Measurements from ENCODE around the gene CTNS. TPM values are rescaled to one million over a fixed set of nuclear protein-coding genes. Genes with fewer than 3 reads are reported as not detected.
"Not testable (repeated sequence)": the region's sequence is repeated elsewhere in the genome, so short reads cannot be mapped to it uniquely, and the experiment has no call there.

Gene CTNS
- total RNA-seq, 1 donor = 25.9 TPM

- no peak for DNase-seq (ENCODE audit: low read depth)
- TF ChIP-seq, protein P1, sequence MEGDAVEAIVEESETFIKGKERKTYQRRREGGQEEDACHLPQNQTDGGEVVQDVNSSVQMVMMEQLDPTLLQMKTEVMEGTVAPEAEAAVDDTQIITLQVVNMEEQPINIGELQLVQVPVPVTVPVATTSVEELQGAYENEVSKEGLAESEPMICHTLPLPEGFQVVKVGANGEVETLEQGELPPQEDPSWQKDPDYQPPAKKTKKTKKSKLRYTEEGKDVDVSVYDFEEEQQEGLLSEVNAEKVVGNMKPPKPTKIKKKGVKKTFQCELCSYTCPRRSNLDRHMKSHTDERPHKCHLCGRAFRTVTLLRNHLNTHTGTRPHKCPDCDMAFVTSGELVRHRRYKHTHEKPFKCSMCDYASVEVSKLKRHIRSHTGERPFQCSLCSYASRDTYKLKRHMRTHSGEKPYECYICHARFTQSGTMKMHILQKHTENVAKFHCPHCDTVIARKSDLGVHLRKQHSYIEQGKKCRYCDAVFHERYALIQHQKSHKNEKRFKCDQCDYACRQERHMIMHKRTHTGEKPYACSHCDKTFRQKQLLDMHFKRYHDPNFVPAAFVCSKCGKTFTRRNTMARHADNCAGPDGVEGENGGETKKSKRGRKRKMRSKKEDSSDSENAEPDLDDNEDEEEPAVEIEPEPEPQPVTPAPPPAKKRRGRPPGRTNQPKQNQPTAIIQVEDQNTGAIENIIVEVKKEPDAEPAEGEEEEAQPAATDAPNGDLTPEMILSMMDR (IDR thresholded peaks at IDR 0.05; ENCODE audit: insufficient read depth, low read depth, low read length) = no peak
Observed at GRCh38 chr17:3695129-3695722, 58.7 kb downstream of the CTNS start.

GRCh38 chr17:3695723-3696411, 59.3 kb downstream of the CTNS start, which contains the start of gene P2RX5:
Gene P2RX5, minus strand, starts transcription at chr17:3696155. Its CDS starts 150 bp downstream, at chr17:3696005.
- peak; percentile 16 for DNase-seq (ENCODE audit: low read depth)

More at GRCh38 chr17:3695129-3695722, 58.7 kb downstream of the CTNS start:
- H3K4me3 ChIP-seq (ENCODE audit: low read depth, low read length) = peak overlapping the region; percentile 58

DNA sequence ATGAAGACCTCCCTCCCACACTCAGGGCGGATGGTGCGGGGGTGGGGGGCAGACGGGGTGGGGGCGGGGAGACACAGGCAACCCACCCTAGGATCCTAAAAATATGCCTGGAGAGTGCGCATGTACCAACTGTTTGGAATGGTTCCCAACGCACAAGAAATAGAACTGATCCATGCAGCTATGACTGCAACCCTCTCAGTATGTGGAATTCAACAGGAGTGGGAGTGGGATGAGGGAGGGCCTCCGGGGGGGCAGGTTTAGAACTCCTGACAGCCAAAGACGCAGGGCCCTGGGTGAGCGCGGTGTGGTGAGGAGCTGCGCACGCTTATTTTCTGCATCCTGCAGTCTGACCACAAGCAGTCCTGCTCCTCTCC, 60.5 kb downstream of the CTNS start:
- TF ChIP-seq, protein P1 (IDR thresholded peaks at IDR 0.05; ENCODE audit: insufficient read depth, low read depth, low read length) = no peak
- DNase-seq (ENCODE audit: low read depth) = no peak
- H3K4me3 ChIP-seq (ENCODE audit: low read depth, low read length) = no peak overlapping the region

More at GRCh38 chr17:3695723-3696411, 59.3 kb downstream of the CTNS start, which contains the start of gene P2RX5:
- H3K4me3 ChIP-seq (ENCODE audit: low read depth, low read length) = peak within 1 kb of the TSS; percentile 58
- TF ChIP-seq, protein P1 (IDR thresholded peaks at IDR 0.05; ENCODE audit: insufficient read depth, low read depth, low read length) = no peak

GRCh38 chr17:3698139-3698538, 61.6 kb downstream of the CTNS start:
- no peak for DNase-seq (ENCODE audit: low read depth)
- H3K4me3 ChIP-seq (ENCODE audit: low read depth, low read length) = no peak overlapping the region
- TF ChIP-seq, protein P1 (IDR thresholded peaks at IDR 0.05; ENCODE audit: insufficient read depth, low read depth, low read length) = no peak

DNA sequence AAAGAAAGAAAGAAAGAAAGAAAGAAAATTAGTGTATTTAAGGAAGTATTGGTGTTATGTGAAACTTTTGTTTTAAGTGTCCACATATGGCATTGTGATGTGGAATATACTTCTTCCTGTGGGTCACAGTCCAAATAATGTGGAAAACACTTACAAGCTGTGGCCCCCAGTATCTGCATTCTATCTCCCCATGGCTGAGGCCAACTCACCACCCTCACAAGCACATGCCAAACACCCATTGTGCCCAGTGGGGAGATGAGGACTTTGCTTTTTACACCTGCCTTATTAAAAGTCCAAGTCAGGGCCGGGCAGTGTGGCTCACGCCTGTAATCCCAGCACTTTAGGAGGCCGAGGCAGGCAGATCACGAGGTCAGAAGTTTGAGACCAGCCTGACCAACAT, 63.4 kb downstream of the CTNS start:
- no peak overlapping the region for H3K4me3 ChIP-seq (ENCODE audit: low read depth, low read length)
- no peak for DNase-seq (ENCODE audit: low read depth)
- TF ChIP-seq, protein P1 (IDR thresholded peaks at IDR 0.05; ENCODE audit: insufficient read depth, low read depth, low read length) = no peak

- not testable (repeated sequence) for H3K4me3 ChIP-seq (ENCODE audit: low read depth, low read length); DNase-seq (ENCODE audit: low read depth)
Observed at GRCh38 chr17:3702041-3702539, 65.5 kb downstream of the CTNS start.

DNA sequence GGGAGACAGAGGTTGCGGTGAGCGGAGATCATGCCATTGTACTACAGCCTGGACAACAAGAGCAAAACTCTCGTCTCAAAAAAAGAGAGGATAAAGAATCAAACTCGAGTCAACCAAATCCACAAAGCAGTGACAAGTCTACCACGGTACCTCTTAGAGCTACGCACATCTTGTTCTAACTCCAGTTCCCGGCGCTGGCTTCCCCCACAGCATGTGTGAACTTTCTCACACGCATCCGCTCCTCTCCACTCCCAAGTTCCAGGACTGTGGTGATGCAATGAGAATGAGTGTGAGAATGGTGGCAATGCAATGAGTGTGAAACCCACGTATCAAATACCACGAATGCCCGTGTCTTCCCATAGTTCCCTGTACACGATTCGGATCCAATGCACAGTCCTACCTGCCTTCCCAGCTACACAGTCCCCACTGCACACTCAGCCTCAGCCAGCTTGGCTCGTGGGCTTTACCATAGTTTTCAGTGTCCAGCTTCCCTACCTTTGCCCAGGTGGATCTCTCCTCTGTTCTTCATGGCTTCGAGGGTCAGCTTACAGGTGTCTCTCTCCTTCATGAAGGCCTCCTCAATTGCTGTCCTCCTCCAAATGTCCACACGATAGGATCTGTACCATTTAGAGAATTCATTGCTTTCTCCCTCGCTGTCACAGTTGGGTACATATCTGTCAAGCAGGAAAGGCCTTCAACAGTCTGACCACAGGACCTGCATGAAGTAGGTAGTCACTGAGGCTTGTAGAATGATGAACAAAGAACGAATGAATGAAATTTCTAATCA, 68.6 kb downstream of the CTNS start:
- TF ChIP-seq, protein P1 (IDR thresholded peaks at IDR 0.05; ENCODE audit: insufficient read depth, low read depth, low read length) = no peak
- no peak overlapping the region for H3K4me3 ChIP-seq (ENCODE audit: low read depth, low read length)
- no peak for DNase-seq (ENCODE audit: low read depth)

- not testable (repeated sequence) for H3K4me3 ChIP-seq (ENCODE audit: low read depth, low read length); DNase-seq (ENCODE audit: low read depth)
Observed at GRCh38 chr17:3705718-3705984, 69.1 kb downstream of the CTNS start.
